DND-41 (cell line): ENCODE results near the gene FXR2.

Experiments
- CTCF ChIP-seq: IDR thresholded peaks from 2 replicates; pipeline ENCODE4 v1.5.1; 2012; ENCODE audit warnings: borderline replicate concordance, low read length, moderate library complexity, mild to moderate bottlenecking; ENCODE audit not compliant: poor library complexity, severe bottlenecking; ENCODE audit errors: extremely low read depth
- EZH2 ChIP-seq: IDR thresholded peaks from 3 replicates; pipeline ENCODE4 v1.6.1; 2012; ENCODE audit warnings: borderline replicate concordance, low read depth, mild to moderate bottlenecking, moderate library complexity, low read length, inconsistent platforms; ENCODE audit not compliant: severe bottlenecking

GRCh38 chr17:7556627-7557026, 58.1 kb downstream of the FXR2 start:
- TF ChIP-seq CTCF (no peak), EZH2 (no peak)
